OCI-LY7 (cell line): ENCODE data around the gene DGKG. TPM values are rescaled to one million over a fixed set of nuclear protein-coding genes. Genes with fewer than 3 reads are reported as not detected.

Source experiments
- BruUV-seq: library from RNA; stranded (reverse); fragments of 400-500 nt; replicated peaks from 2 replicates; lab custom pipeline; 2021; lab: Mats Ljungman, UMichigan
- CTCF ChIA-PET: fragments of 300-600 bp; sonication (Branson Sonifier 250); formaldehyde crosslinking; loops from one replicate; lab custom pipeline; 2022; ENCODE audit warnings: antibody characterized with exemption; ENCODE audit not compliant: unreplicated experiment; lab: Charles Lee
- POLR2A ChIA-PET: fragments of 300-600 bp; sonication (Branson Sonifier 250); formaldehyde crosslinking; loops from one replicate; lab custom pipeline; 2022; ENCODE audit warnings: antibody characterized with exemption; lab: Charles Lee
- DNase-seq: peaks from one replicate; pipeline ENCODE4 v3.0.0-alpha.2; 2015; ENCODE audit warnings: low spot score
- H2AFZ ChIP-seq: fragments of 200-600 bp; sonication (generic), shearing (Covaris generic); 2 replicates; pipeline ENCODE4 v1.6.1; 2014; ENCODE audit warnings: mild to moderate bottlenecking, antibody characterized with exemption, low read length, moderate library complexity
- H3K27ac ChIP-seq: fragments of 200-600 bp; sonication (generic); 2 replicates; pipeline ENCODE4 v1.5.1; 2014; ENCODE audit warnings: mixed run types, low read depth, mild to moderate bottlenecking, moderate library complexity, low read length, inconsistent platforms; ENCODE audit not compliant: poor library complexity, severe bottlenecking
- H3K36me3 ChIP-seq: fragments of 200-600 bp; sonication (generic); 2 replicates; pipeline ENCODE4 v1.6.1; 2014; ENCODE audit warnings: mild to moderate bottlenecking, antibody characterized with exemption, low read length, moderate library complexity, mixed read lengths; ENCODE audit not compliant: insufficient read depth
- H3K4me1 ChIP-seq: fragments of 200-600 bp; sonication (generic); 2 replicates; pipeline ENCODE4 v1.5.1; 2014; ENCODE audit warnings: mild to moderate bottlenecking, low read length; ENCODE audit not compliant: insufficient read depth, poor library complexity, severe bottlenecking
- H3K4me2 ChIP-seq: fragments of 200-600 bp; sonication (generic); 2 replicates; pipeline ENCODE4 v1.6.1; 2014; ENCODE audit warnings: mild to moderate bottlenecking, low read length
- H3K4me3 ChIP-seq: fragments of 200-600 bp; sonication (generic); 2 replicates; pipeline ENCODE4 v1.5.1; 2014; ENCODE audit warnings: mild to moderate bottlenecking, low read depth, low read length; ENCODE audit not compliant: poor library complexity, severe bottlenecking
- H3K79me2 ChIP-seq: fragments of 200-600 bp; sonication (generic); 2 replicates; pipeline ENCODE4 v1.6.1; 2016; ENCODE audit warnings: low read depth, mild to moderate bottlenecking, low read length, moderate library complexity, mixed read lengths; ENCODE audit not compliant: insufficient read depth
- H3K9me2 ChIP-seq: fragments of 200-600 bp; sonication (generic); 2 replicates; pipeline ENCODE4 v1.6.1; 2016; ENCODE audit warnings: mild to moderate bottlenecking, low read length, mixed read lengths; ENCODE audit not compliant: insufficient read depth
- H3K9me3 ChIP-seq: fragments of 200-600 bp; sonication (generic); 2 replicates; pipeline ENCODE4 v1.6.1; 2014; ENCODE audit warnings: mild to moderate bottlenecking, mixed run types, low read length, mixed read lengths
- H4K20me1 ChIP-seq: fragments of 200-600 bp; sonication (generic); 2 replicates; pipeline ENCODE4 v1.6.1; 2014; ENCODE audit warnings: mild to moderate bottlenecking, antibody characterized with exemption, low read length, moderate library complexity, mixed read lengths; ENCODE audit not compliant: insufficient read depth
- CTCF ChIP-seq: fragments of 200-600 bp; sonication (generic); conservative IDR thresholded peaks from 2 replicates; pipeline ENCODE4 v1.5.1; 2014; ENCODE audit warnings: mild to moderate bottlenecking, antibody characterized with exemption, low read length, moderate library complexity, mixed read lengths
- EZH2phosphoT487 ChIP-seq: fragments of 200-600 bp; sonication (generic); IDR thresholded peaks from 2 replicates; pipeline ENCODE4 v1.6.1; 2018; ENCODE audit warnings: low read depth, borderline replicate concordance, mild to moderate bottlenecking, mixed run types, antibody characterized with exemption, low read length, moderate library complexity, mixed read lengths
- intact Hi-C: fragments of 100-400 bp; cut with micrococcal nuclease; formaldehyde crosslinking; loops from one replicate; pipeline ENCODE4 v1.10.0; 2022; ENCODE audit not compliant: unreplicated experiment
- total RNA-seq, 2 experiments: library from RNA; depleted of rRNA in 1 of 2; stranded (reverse); fragments of >200 nt in 1 of 2; shearing (Covaris generic) in 1 of 2; gene quantifications; 2 replicates each; pipeline ENCODE4 v1.2.3, GENCODE V29; 2014 to 2022

Gene DGKG
- total RNA-seq, 2 experiments from 2014 or later: 0.06 TPM; not detected in 1

GRCh38 chr3:186164696-186165095 lies 197.3 kb downstream of the DGKG start:
- ChIA-PET POLR2A (interaction anchor here (0.6 to 1.6 kb wide), 2 partner anchors 11 to 821 kb away, joined by 5 to 6 read pairs; no protein-coding TSS in a partner anchor), CTCF (no interaction called here)
- no peak overlapping the region for H3K27ac ChIP-seq
- BruUV-seq: no TSS peak
- DNase-seq: no peak
- no peaks in the 10 kb centered on the region for H3K79me2 ChIP-seq
- intact Hi-C loops: no loop called here
- no peak overlapping the region for H2AFZ ChIP-seq
- no peaks in the 10 kb centered on the region for H4K20me1 ChIP-seq
- peaks cover 10% of the 10 kb centered on the region for H3K4me1 ChIP-seq
- no peak overlapping the region for H3K4me3 ChIP-seq
- H3K9me3 ChIP-seq: no peaks in the 10 kb centered on the region
- H3K36me3 ChIP-seq: no peaks in the 10 kb centered on the region
- H3K9me2 ChIP-seq: no peaks in the 10 kb centered on the region
- TF ChIP-seq EZH2phosphoT487 (no peak), CTCF (no peak)
- no peak overlapping the region for H3K4me2 ChIP-seq

GRCh38 chr3:186162221-186162620 lies 199.8 kb downstream of the DGKG start:
- Histone ChIP-seq H4K20me1 (no peaks in the 10 kb centered on the region), H3K36me3 (no peaks in the 10 kb centered on the region), H2AFZ (no peak overlapping the region), H3K4me2 (no peak overlapping the region), H3K4me1 (peaks cover 4% of the 10 kb centered on the region), H3K4me3 (no peak overlapping the region), H3K9me2 (no peaks in the 10 kb centered on the region), H3K79me2 (no peaks in the 10 kb centered on the region), H3K9me3 (no peaks in the 10 kb centered on the region), H3K27ac (no peak overlapping the region)
- no TSS peak for BruUV-seq
- ChIA-PET POLR2A (interaction anchor here (0.6 to 3.3 kb wide), 3 partner anchors 10 to 141 kb away, joined by 3 to 11 read pairs (median 3); no protein-coding TSS in a partner anchor), CTCF (interaction anchor here (2.1 kb wide), 1 partner anchor 9 kb away, joined by 6 read pairs; no protein-coding TSS in a partner anchor)
- intact Hi-C loops: no loop called here
- TF ChIP-seq EZH2phosphoT487 (no peak), CTCF (no peak)
- DNase-seq: peak; percentile 64

- TF ChIP-seq EZH2phosphoT487 (no peak), CTCF (no peak)
- no peak for DNase-seq
- CTCF ChIA-PET: interaction anchor here (0.6 kb wide), 1 partner anchor 629 kb away, joined by 3 read pairs; no protein-coding TSS in a partner anchor
- POLR2A ChIA-PET: interaction anchor here (0.6 to 3.3 kb wide), 5 partner anchors 8 to 1257 kb away, joined by 3 to 11 read pairs (median 3); no protein-coding TSS in a partner anchor
- peaks cover 4% of the 10 kb centered on the region for H3K4me1 ChIP-seq
- BruUV-seq: no TSS peak
- H2AFZ ChIP-seq: no peak overlapping the region
- no peak overlapping the region for H3K27ac ChIP-seq
- H3K36me3 ChIP-seq: no peaks in the 10 kb centered on the region
- no peaks in the 10 kb centered on the region for H4K20me1 ChIP-seq
- intact Hi-C loops: no loop called here
- no peaks in the 10 kb centered on the region for H3K9me2 ChIP-seq
- H3K9me3 ChIP-seq: no peaks in the 10 kb centered on the region
- no peak overlapping the region for H3K4me2 ChIP-seq
- H3K79me2 ChIP-seq: no peaks in the 10 kb centered on the region
- H3K4me3 ChIP-seq: no peak overlapping the region
Measured at GRCh38 chr3:186160691-186161243, 201.3 kb downstream of the DGKG start.
